ENCODE data around the gene U2AF1L4.

GRCh38 chr19:35744430-35745327 lies 539 bp downstream of the U2AF1L4 start:
- TF ChIP-seq POLR2A (IDR thresholded peaks at IDR 0.05) (peak in 1 of 3 donors; percentile 90), CTCF (IDR thresholded peaks at IDR 0.05) (peak in 6 of 7 experiments; percentile 9 to 53 (median 46))

Data from body of pancreas (tissue), 4 donors.